Activated naive CD4-positive, alpha-beta T cell treated with Interleukin-2 at 50 U/mL for 16 hours (primary cell): ENCODE measurements around the gene KLHL18.
"Not testable (repeated sequence)": the region's sequence is repeated elsewhere in the genome, so short reads cannot be mapped to it uniquely, and the experiment has no call there.

Experiments used
- DNase-seq: peaks from one replicate; pipeline ENCODE4 v3.0.0-alpha.2; 2020

KLHL18 gene

GRCh38 chr3:47282424-47283192 is at the start of gene KLHL18, which contains the start of gene KIF9:
Gene KLHL18 (plus strand): TSS chr3:47282944. CDS start chr3:47282966, 22 bp downstream.
Gene KIF9 (minus strand): TSS chr3:47282799. CDS start chr3:47277374, 5,425 bp downstream.
- DNase-seq = peak; percentile 96

DNA sequence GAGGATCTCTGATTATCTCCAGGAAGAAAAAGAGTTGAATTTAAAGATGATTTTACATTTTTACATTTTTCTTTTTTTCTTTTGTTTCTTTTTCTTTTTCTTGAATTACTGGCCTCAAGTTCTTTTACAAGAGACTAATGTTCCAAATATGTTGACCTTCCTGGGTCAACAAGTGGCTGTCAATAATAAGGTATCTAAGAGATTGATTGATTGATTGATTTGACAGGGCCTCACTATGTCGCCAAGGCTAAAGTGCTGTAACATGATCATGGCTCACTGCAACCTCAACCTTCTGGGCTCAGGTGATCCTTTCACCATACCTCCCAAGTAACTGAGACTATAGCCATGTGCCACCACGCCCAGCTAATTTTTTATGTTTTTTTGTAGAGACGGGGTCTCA is 44.7 kb upstream of the KLHL18 start:
- no peak for DNase-seq

GRCh38 chr3:47239929-47240328 is 42.8 kb upstream of the KLHL18 start:
- no peak for DNase-seq

GRCh38 chr3:47243419-47244147 is 39.2 kb upstream of the KLHL18 start:
- no peak for DNase-seq

DNA sequence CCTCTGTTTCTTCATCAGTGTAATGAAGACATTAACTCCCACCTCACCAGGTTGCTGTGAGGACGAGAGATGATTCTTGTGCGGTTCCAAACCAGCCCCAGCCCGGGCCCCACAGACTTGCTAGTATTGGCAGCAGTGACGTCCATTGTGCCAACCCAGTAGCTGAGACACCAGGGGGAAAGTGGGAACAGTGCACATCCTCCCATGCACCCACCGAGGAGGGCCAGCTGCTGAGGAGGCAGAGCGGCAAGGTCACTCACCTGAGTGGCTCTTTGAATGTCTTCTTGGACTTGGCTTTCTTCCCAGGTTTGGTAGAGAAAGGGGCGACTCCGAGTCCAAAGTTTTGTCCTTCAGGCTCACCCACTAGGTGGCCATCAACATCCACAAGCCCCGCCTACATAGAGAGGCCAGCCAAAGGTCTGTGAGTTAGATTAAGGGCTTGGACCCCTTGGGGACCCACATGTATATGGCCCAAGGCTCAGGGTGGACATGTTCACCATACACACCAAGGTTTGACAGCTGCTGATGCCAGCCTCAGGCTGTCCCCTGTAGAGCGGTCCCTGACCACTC is 38.1 kb upstream of the KLHL18 start:
- DNase-seq = no peak

- DNase-seq = no peak
Measured at GRCh38 chr3:47245271-47245670, 37.5 kb upstream of the KLHL18 start.

- no peak for DNase-seq
Measured at GRCh38 chr3:47247131-47248064, 35.3 kb upstream of the KLHL18 start.

DNA sequence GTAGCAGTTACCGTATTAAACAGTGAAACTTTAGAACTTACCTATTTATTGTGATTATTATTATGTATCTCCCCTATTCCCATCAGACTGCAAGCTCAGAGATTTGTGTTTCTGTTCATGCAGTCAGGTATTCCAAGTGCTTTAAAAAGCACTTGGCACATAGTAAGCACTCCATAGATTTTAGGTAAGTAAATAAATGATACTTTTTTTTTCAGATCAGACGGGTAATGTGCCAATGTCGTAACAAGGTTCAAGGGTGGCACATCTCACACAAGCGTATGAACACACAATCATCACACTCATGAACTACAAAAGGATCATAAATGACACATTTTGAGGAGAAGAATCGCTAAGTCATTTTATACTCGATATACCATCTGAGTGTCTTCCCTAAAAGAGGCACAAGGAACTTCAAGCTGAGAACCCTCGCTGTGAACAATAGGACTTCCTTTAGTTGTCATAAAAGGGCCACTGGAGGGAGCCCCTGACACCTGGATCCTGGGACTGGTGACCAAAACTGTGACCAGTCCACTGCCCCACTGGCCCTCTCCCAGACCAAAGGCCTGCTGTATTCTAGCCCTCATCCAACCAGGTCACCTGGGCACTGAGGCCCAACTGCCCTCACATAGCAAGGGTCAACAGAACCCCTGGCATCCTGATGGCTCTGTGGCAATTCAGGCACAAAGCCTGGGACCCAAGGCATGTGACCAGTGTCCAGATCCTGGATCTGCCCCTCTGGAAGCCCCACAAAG is 32.3 kb upstream of the KLHL18 start:
- no peak for DNase-seq

GRCh38 chr3:47251085-47251484 is 31.7 kb upstream of the KLHL18 start:
- not testable (repeated sequence) for DNase-seq

GRCh38 chr3:47251689-47252088 is 31.1 kb upstream of the KLHL18 start:
- DNase-seq = no peak

DNA sequence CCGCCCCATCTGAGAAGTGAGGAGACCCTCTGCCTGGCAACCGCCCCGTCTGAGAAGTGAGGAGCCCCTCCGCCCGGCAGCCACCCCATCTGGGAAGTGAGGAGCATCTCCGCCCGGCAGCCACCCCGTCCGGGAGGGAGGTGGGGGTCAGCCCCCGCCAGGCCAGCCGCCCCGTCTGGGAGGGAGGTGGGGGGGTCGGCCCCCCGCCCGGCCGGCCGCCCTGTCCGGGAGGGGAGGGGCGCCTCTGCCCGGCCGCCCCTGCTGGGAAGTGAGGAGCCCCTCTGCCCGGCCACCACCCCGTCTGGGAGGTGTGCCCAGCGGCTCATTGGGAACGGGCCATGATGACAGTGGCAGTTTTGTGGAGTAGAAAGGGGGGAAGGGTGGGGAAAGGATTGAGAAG is 26.4 kb upstream of the KLHL18 start:
- DNase-seq = not testable (repeated sequence)

DNA sequence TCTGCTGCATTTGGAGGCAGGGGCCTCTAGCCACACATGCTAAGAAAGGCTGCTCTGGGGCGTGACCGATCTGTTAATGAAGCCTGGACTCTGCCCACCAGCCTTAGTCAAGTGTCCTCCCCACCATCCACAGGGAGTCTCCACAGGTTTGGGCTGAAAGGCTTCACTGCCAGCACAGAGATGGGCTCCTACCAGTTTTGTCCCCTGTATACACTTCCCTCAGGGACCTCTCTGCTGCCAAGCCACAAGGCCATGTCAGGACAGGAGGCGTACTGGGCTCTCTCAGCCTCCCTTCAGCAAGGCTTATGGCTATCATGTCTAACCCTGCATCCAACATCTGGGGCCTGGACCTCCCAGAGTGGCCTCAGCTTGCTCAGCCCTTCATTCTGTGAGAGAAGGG is 23.6 kb upstream of the KLHL18 start:
- no peak for DNase-seq

- no peak for DNase-seq
Measured at GRCh38 chr3:47260605-47261004, 22.1 kb upstream of the KLHL18 start.

DNA sequence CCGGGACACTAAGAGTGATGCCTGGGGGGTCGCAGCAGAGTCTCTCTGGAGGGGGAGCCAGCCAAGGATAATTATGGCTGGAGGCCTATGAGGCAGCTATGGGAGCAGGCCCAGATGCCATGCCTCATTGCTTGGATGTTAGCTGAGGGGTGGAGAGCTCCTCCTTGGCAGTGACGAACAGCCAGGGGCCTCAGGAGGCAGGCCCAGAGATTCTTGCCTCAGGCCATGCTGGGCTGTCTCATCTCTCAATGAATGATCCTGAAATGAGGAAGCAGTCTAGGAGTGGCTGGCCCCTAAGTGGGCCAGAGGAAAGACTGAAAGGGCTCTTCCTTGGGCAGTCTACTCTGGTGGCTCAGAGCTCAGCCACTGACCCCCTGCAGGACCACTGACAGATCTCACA is 21.4 kb upstream of the KLHL18 start:
- DNase-seq = no peak

DNA sequence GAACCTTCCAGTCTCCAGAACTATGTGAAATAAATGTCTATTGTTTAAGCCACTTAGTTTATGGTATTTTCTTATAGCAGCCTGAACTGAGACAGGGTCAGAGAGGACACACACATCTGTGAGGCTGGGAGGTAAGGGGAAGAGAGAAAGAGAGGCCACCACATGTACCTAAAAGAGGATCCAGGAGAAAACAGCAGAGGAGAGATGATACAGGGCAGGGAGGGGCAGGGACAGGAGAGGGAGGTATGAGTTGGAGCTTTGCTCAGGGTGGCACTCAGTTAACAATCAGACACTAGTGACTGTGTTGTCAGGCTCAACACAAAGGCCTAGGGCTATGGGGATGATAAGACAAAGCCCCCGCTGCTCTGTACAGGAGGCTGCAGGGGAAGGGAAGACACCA is 17.7 kb upstream of the KLHL18 start:
- DNase-seq = no peak

GRCh38 chr3:47265725-47266428 is 16.9 kb upstream of the KLHL18 start:
- no peak for DNase-seq

DNA sequence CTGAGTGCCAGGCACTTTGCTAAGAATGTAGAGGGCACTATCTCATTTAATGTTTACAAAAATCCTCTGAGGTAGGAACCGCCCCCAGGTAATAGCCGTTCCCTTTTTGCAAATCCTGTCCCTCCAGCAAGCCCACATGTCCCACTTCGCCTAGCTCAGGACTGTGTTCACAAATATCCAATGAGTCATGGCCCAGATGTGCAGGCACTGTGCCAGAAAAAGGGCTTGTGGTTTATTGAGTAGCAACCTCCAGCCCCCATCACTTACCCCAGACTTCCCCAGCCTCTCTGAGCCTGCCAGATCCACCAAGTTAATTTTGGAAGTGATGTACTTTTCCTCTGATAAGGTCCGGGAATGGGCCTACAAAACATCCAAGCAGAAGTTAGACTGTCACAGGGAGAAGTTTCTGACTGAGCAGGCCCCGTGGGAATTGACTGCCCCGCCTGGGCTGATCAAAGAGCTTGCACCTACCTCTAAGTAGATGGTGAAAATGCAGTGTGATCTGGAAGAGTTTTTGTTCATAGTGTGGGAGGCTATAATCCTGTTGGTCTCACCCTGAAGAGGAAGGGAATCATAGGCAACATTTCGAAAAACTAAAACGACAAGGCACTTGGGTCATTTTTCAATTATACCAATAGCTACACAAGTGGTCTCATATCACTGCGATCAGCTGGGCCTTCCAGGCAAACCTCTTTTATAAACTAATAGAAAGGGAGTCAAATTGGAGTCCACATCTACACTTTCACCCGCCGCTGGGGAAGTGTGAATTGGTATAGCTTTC is 15.8 kb upstream of the KLHL18 start:
- DNase-seq = peak; percentile 36

DNA sequence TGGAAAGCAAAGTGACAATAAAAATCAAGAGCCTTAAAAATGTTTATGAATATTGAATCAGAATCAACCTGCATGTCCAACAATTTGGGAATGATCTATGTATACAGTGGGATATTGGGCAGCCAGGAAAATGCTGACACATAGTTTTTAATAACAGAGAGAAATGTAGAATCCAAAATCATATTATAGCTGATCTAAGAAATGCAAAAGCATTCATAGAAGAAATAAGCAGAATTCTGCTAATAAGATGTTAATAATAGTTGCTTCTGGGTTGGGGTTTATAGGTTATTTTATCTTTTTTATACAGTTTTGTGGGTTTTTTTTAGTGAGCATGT is 15.3 kb upstream of the KLHL18 start:
- DNase-seq = no peak

DNA sequence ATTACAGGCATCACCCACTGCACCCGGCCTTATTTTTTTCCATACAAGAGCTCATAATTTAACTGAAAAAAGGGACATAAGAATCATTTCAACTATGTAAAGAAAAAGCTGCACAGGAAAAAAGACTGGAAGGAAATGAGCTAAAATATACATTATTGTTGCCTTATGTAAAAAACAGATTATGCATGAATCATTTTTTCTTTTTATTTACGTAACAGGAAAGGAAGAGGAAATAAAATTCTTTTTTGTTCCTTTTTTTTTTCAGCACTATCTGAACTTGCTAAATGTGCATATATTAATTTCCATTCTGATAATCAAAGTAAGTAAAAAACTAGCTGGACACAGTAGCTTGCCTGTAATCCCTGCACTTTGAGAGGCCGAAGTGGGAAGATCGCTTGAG is 12.2 kb upstream of the KLHL18 start:
- DNase-seq = no peak

GRCh38 chr3:47273564-47273963 is 9.2 kb upstream of the KLHL18 start:
- no peak for DNase-seq

DNA sequence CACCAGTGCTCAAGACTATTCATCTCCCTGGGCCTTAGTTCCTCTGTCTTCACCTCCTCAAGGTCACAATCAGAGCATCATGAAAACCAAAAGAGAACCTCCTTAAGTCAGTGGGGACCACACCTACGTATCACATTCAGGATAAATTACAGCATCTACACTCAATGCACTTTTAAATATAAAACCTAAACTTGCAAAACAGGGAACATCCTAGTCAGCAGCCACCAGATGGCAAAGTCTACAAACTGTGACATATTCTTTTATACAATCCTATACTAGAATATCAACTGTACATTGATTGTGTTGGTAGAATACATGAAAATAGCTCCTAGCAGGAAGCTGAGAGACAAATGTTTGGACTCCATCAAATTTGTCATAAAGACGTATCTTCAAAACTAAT is 8.1 kb upstream of the KLHL18 start:
- no peak for DNase-seq
